GM21423 (cell line): ENCODE data around the gene IRGQ.
"Not testable (repeated sequence)": the region's sequence is repeated elsewhere in the genome, so short reads cannot be mapped to it uniquely, and the experiment has no call there.

Source experiments
- ATAC-seq: cut with Tn5 transposase; IDR thresholded peaks from one replicate; pipeline ENCODE4 v1.9.1; 2021; ENCODE audit warnings: mild to moderate bottlenecking, moderate library complexity; ENCODE audit not compliant: unreplicated experiment

IRGQ gene

DNA sequence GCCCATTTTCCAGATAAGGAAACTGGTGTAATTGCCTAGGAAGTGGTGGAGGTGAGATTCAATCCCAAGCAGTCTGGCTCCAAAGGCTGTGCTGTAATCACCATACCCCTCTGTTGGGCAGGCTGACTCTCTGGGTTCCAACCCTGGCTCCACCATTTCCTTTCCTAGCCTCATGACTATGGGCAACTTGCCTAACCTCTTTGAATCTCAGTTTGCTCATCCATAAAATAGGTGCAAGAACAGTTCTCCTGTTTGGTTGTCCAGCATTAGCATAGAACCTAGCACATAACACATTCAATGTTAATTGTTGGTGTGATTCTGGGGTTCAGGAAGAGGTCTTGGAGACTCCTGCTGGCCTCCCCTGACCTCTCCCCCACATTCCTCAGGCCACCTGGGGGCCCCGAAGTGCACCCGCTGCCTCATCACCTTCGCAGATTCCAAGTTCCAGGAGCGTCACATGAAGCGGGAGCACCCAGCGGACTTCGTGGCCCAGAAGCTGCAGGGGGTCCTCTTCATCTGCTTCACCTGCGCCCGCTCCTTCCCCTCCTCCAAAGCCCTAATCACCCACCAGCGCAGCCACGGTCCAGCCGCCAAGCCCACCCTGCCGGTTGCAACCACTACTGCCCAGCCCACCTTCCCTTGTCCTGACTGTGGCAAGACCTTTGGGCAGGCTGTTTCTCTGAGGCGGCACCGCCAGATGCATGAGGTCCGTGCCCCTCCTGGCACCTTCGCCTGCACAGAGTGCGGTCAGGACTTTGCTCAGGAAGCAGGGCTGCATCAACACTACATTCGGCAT is 2.7 kb upstream of the IRGQ start:
- ATAC-seq, result no peak

DNA sequence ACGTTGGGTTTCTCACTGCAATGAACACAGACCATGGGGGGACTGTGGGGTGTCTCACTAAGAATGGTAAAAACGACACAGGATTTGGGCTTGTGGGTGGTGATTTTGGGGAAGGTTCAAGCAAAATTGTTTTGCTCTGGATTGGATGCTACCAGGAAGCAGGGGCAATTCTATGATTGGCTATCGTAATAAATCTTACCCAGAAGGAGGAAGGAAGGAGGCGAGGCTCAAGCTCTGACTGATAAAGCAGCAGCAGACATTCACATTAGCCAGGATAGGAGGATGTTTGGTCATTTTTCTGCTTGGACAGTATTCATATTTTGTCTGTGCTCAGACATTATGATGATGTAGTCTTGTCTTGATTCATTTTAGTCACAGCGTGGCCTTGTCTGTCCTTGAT is 1.9 kb upstream of the IRGQ start:
- ATAC-seq, result no peak

DNA sequence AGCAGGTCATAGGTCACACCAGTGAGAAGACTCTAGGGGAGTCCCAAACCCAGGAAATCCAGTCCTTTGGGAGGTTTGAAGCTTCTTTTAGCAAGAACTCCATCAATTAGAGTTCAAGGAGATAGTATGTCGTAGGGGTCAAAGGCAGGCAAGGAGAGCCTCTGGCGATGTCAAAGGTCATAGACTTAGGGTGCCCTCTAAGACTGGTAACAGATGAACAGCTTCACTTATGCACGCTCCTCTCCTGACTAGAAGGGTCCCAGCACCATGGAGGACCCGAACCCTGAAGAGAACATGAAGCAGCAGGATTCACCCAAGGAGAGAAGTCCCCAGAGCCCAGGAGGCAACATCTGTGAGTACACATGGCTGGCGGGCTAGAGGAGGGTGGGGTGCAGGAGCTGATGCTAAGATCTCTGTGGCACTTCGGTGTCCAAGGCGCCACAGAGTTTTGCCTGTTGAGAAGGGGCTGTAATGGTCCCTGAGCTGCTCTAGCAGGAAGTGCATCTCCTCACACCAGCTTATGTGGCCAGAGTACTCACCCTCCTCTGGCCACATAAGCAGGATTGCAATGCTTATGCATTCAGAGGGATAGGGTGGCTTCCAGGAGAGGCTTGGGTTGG is 1.0 kb upstream of the IRGQ start:
- no peak for ATAC-seq

DNA sequence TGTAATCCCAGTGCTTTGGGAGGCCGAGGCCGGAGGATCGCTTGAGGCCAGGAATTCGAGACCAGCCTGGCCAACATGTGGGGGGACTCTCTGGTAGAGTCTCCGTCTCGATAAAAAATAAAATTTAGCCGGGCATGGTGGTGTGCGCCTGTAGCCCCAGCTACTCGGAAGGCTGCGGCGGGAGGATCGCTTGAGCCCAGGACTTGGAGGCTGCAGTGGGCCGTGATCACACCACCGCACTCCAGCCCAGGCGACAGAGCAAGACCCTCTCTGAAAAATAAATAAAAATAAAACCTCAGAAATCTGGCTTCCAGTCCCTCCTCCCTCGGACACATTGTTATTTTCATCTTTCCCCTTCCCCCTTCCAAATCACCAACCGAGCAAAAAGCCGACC is 332 bp downstream of the IRGQ start:
- ATAC-seq, result peak; percentile 0

DNA sequence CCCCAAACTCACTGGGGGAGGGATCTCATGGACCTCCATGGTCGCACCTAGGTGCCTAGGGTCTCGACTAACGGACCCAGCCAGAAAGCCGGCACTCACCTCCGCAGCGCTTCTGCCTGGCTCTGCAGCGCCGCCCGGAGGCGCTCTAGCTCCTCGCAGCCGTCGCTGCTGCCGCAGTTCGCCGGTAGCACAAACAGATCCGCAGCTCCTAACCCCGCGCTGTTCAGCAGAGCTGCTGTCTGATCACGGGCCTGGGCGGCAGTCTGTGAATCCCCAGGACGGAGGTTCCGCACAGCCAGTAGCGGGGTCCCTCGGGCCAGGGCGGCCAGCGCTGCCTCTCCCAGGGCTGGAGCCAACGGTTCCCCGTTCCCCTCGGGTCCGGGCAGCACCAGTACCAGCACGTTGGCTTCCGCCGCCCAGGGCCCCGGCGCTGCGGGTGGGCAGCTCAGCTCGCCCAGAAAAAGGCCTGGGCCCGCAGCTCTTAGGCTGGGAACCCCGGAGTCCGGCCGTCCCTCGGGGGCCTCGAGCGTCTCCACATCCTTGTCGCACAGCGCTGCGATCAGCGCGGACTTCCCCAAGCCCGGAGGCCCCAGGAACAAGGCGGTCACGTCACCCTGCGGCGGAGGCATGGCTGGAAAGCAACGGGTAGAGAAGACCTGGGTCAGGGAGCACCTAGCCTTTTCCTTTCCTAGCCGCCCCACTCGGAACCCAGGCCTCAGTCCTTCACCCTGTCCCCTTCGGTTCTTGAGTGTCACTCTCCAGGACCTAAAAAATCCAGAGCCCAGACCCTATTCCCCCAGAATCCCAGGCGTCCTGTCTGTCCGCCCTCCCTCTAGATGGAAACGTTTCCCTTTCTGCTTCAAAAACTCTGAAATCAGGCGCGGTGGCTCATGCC is 977 bp downstream of the IRGQ start:
- ATAC-seq, result peak; percentile 27

GRCh38 chr19:43594081-43594697 is 1.7 kb downstream of the IRGQ start:
- ATAC-seq, result no peak

GRCh38 chr19:43592800-43593350 is 3.1 kb downstream of the IRGQ start:
- ATAC-seq, result no peak

DNA sequence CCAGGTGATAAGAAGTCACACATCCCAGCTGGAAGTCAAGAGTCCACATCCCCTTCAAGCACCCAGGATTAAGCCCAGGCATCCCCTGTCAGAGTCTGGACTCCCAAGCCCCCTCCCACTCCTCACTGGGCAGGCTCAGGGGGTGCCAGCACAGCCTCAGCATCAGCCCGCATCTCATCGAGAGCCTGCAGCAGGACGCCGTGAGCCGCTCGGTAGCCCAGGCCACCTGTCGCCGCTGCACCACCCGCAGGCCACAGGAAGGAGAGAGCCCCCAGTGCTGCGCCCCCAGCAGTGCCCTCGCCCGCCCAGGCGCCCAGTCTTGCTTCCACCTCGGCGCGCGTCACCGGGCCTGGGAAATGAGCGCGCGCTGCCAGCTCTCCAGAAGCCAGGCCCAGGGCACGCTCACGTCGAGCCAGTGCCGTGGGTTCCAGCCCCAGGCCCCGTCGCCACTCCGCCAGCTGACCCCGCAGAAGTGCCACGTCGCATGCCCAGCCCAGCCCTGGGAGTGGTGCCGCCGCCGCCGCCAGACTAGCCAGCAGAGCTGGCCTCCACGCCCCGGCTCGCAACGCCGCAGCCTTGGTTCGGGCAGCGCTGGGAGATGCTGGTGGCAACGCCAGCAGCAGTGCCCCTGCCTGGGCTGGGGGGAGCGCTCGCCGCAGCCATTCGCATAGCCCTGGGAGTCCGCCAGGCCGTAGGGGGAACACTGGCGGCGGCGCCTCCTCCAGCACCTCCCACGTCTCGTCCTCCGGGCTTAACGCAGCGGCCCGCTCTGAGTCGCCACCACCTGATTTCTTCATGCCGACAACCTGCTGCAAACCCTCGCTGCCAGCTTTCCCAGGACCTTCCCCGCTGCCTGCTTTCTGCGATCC is 3.8 kb downstream of the IRGQ start:
- ATAC-seq, result no peak

GRCh38 chr19:43589678-43590077 is 6.3 kb downstream of the IRGQ start:
- no peak for ATAC-seq

- ATAC-seq, result no peak
These were observed 6.7 kb downstream of the IRGQ start for GRCh38 chr19:43589277-43589676.

GRCh38 chr19:43587029-43587428 is 8.9 kb downstream of the IRGQ start:
- ATAC-seq, result not testable (repeated sequence)

GRCh38 chr19:43586346-43586745 is 9.6 kb downstream of the IRGQ start:
- ATAC-seq, result no peak

DNA sequence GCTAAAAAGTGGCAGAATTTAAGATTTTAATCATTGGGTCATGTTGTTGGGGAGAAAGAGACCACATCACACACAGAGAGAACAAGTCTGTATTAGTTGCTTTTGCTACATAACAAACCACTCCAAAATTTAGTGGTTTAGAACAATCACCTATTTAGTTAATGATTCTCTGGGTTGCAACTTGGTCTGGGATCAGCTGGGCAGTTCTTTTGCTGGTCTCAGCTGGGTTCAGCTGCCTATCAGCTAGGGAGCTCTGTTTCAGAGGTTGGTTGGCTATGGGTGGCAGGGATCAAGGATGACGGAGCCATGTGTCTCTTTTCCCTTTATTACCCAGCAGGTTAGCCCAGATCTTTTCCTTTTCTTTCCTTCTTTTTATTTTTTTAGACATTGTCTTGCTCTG is 11.4 kb downstream of the IRGQ start:
- ATAC-seq, result no peak

DNA sequence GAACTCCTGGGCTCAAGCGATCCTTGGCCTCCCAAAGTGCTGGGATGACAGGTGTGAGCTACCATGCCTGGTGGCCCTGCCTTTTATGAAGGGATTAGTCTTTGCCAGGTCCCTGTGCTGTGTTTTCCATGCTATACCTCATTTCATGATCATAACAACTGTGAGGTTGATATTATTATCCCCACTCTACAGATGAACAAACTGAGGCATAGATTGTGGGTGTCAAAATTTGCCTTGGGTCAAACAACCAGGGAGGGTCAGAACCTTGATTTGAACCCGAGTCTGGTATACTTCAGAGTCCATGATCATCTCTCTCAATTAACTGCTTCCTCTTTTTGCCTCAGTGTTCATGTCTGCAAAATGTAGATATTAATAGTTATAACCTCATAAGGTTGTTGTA is 13.4 kb downstream of the IRGQ start:
- ATAC-seq, result no peak

DNA sequence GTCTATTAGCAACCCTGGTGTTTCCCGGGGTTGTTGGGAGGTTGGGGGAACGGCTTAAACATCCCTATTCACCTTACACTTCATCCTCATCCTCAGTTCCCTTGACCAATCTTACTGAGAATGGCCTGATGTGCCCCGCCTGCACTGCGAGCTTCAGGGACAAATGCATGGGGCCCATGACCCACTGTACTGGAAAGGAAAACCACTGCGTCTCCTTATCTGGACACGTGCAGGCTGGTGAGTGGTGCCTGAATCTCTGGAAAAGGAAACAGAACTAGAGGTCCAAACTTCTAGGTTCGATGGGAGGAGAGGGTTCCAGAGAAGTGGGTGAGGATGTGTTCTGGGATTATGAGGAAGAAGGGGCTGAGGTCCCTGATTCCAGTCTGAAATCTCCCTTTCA is 14.5 kb downstream of the IRGQ start:
- no peak for ATAC-seq

DNA sequence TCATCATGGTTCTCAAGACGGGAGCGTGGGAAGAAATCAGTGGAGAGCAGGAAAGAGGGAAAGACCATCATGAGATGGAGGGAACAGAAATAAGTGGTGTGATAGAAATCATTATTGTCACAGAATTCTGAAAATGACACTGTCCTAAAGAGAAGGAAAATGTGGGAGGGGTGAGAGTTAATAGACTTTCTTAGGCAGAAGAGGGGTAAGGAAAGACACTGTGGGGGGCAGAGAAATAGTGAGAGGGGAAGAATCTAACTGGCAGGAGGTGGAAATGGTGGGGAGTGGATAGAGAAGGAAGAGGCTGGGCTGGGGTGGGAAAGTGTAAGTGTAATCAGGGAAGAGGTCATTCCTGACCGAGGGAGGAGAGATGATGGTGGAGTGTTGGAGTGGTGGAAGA is 17.1 kb downstream of the IRGQ start:
- no peak for ATAC-seq

- no peak for ATAC-seq
These were observed 19.7 kb downstream of the IRGQ start for GRCh38 chr19:43575955-43576878.

- ATAC-seq, result peak; percentile 95
These were observed 20.6 kb downstream of the IRGQ start, which contains the start of the genes PINLYP and XRCC1 for GRCh38 chr19:43575156-43575950. Gene PINLYP (plus strand): TSS chr19:43575801. CDS start chr19:43577192, 1,391 bp downstream. Gene XRCC1 (minus strand): TSS chr19:43575527. CDS start chr19:43575458, 69 bp downstream.
